Measurements from ENCODE around the gene KLHL26. TPM values are rescaled to one million over a fixed set of nuclear protein-coding genes. Genes with fewer than 3 reads are reported as not detected.

KLHL26 gene
- polyA plus RNA-seq, 1 donor (not counting 4 experiments of a cell fraction or from before 2014, with no cell fraction given): 0.68 TPM

GRCh38 chr19:18663940-18664530, 27.2 kb downstream of the KLHL26 start:
- Histone ChIP-seq H3K27me3 (ENCODE audit: control insufficient read depth, extremely low read depth, insufficient read depth, low read length) (no peaks in the 10 kb centered on the region), H2AFZ (ENCODE audit: control insufficient read depth, low read length) (no peak overlapping the region), H3K27ac (ENCODE audit: control insufficient read depth, insufficient read depth, low read length) (no peak overlapping the region), H3K9me3 (ENCODE audit: control insufficient read depth, low read depth, low read length) (no peaks in the 10 kb centered on the region), H4K20me1 (ENCODE audit: control insufficient read depth, extremely low read depth, insufficient read depth, low read length) (no peaks in the 10 kb centered on the region), H3K4me3 (ENCODE audit: control insufficient read depth in 2 of 3, extremely low read depth in 1 of 3, insufficient read depth in 2 of 3, low read depth in 1 of 3, low read length in 3 of 3) (no peak overlapping the region), H3K9me1 (ENCODE audit: control insufficient read depth, extremely low read depth, insufficient read depth, low read length) (no peaks in the 10 kb centered on the region), H3K4me1 (ENCODE audit: control insufficient read depth, extremely low read depth, insufficient read depth, low read length) (no peaks in the 10 kb centered on the region), H3K36me3 (ENCODE audit: control insufficient read depth in 2 of 2, extremely low read depth in 1 of 2, insufficient read depth in 2 of 2, low read length in 2 of 2) (peaks cover 0 to 6% of the 10 kb centered on the region in 2 experiments), H3K79me2 (ENCODE audit: control insufficient read depth, insufficient read depth, low read length) (no peaks in the 10 kb centered on the region), H3K9ac (ENCODE audit: control insufficient read depth, extremely low read depth, insufficient read depth, low read length) (no peak overlapping the region), H3K4me2 (ENCODE audit: control insufficient read depth, extremely low read depth, insufficient read depth, low read depth, low read length) (no peak overlapping the region)
- DNase-seq (ENCODE audit: low read depth, low spot score): no peak
- FAIRE-seq: no peak
- no peak for TF ChIP-seq EZH2 (IDR thresholded peaks at IDR 0.05; ENCODE audit: low read length)
- TF ChIP-seq CTCF (optimal IDR thresholded peaks at IDR 0.05 in 1 of 3, IDR thresholded peaks at IDR 0.05 in 1 of 3, conservative IDR thresholded peaks at IDR 0.05 in 1 of 3; ENCODE audit: extremely low read depth in 1 of 3, insufficient read depth in 2 of 3, low read length in 3 of 3): no peak
- dilution Hi-C loops (cut with MboI; ENCODE audit: extremely low pct_ligation_motif_present, low sequenced_read_pairs): no loop called here

GRCh38 chr19:18665771-18666202, 29.0 kb downstream of the KLHL26 start:
- no peaks in the 10 kb centered on the region for H3K79me2 ChIP-seq (ENCODE audit: control insufficient read depth, insufficient read depth, low read length)
- no peak overlapping the region for H3K27ac ChIP-seq (ENCODE audit: control insufficient read depth, insufficient read depth, low read length)
- no peak overlapping the region for H3K4me3 ChIP-seq (ENCODE audit: control insufficient read depth in 2 of 3, extremely low read depth in 1 of 3, insufficient read depth in 2 of 3, low read depth in 1 of 3, low read length in 3 of 3)
- FAIRE-seq (no peak), DNase-seq (ENCODE audit: low read depth, low spot score) (no peak)
- dilution Hi-C loops (cut with MboI; ENCODE audit: extremely low pct_ligation_motif_present, low sequenced_read_pairs): no loop called here
- no peak overlapping the region for H2AFZ ChIP-seq (ENCODE audit: control insufficient read depth, low read length)
- no peak overlapping the region for H3K9ac ChIP-seq (ENCODE audit: control insufficient read depth, extremely low read depth, insufficient read depth, low read length)
- H3K9me3 ChIP-seq (ENCODE audit: control insufficient read depth, low read depth, low read length): no peaks in the 10 kb centered on the region
- TF ChIP-seq CTCF (optimal IDR thresholded peaks at IDR 0.05 in 1 of 3, IDR thresholded peaks at IDR 0.05 in 1 of 3, conservative IDR thresholded peaks at IDR 0.05 in 1 of 3; ENCODE audit: extremely low read depth in 1 of 3, insufficient read depth in 2 of 3, low read length in 3 of 3) (no peak), EZH2 (IDR thresholded peaks at IDR 0.05; ENCODE audit: low read length) (no peak)
- H3K9me1 ChIP-seq (ENCODE audit: control insufficient read depth, extremely low read depth, insufficient read depth, low read length): no peaks in the 10 kb centered on the region
- no peaks in the 10 kb centered on the region for H3K4me1 ChIP-seq (ENCODE audit: control insufficient read depth, extremely low read depth, insufficient read depth, low read length)
- no peaks in the 10 kb centered on the region for H3K27me3 ChIP-seq (ENCODE audit: control insufficient read depth, extremely low read depth, insufficient read depth, low read length)
- H3K36me3 ChIP-seq (ENCODE audit: control insufficient read depth in 2 of 2, extremely low read depth in 1 of 2, insufficient read depth in 2 of 2, low read length in 2 of 2): peaks cover 0 to 6% of the 10 kb centered on the region in 2 experiments
- no peak overlapping the region for H3K4me2 ChIP-seq (ENCODE audit: control insufficient read depth, extremely low read depth, insufficient read depth, low read depth, low read length)
- H4K20me1 ChIP-seq (ENCODE audit: control insufficient read depth, extremely low read depth, insufficient read depth, low read length): no peaks in the 10 kb centered on the region
